GM19397 (cell line): ENCODE measurements around the gene DCTN5.
"Not testable (repeated sequence)": the region's sequence is repeated elsewhere in the genome, so short reads cannot be mapped to it uniquely, and the experiment has no call there.

Experiments used
- ATAC-seq: cut with Tn5 transposase; IDR thresholded peaks from one replicate; pipeline ENCODE4 v1.9.1; 2021; ENCODE audit warnings: mild to moderate bottlenecking, moderate library complexity; ENCODE audit not compliant: unreplicated experiment

Gene DCTN5

DNA sequence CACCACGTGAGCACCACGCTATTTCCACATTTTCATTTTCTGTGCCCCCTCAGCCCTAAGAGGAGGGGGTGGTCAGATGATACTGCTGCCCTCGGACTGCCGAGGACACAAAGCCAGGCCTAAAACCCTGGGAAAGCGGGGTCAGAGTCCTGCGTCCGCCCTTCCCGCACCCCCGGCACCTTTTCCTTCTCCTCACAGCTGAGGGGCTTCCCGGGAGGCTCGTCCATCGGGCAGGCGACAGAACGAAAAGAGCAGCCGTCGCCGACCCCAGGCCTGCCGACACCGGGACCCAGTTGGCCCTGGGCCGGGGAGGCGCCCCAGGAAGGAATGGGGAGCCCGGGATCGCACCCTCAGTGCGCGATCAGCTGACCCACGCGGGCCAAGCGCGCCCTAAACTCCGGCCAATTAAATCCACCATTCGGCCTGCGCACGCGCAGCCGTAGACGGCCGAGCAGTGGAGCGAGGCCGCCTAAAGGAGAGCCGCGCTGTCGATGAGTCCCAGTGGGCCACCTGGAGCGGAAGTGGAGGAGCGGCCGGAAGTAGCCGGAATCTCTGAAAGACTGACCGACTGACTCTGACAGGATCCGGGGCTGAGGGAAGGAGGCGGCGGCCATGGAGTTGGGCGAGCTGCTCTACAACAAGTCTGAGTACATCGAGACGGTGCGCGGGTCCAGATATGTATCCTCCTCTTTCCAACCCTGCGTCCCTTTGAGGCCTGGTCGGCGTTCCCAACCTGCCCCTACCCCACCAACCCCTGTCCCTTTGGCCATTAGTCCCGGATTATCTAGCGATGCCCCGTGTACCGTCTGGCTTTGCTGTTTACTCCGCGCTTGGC is at the start of gene DCTN5, which contains the start of gene PALB2:
TSS of gene DCTN5 (plus strand) at position 536 of the 835 bp plus-strand sequence. CDS start at position 613, 77 bp downstream.
TSS of gene PALB2 (minus strand) at position 380 of the 835 bp plus-strand sequence. CDS start at position 227, 153 bp downstream.
- peak; percentile 98 for ATAC-seq

DNA sequence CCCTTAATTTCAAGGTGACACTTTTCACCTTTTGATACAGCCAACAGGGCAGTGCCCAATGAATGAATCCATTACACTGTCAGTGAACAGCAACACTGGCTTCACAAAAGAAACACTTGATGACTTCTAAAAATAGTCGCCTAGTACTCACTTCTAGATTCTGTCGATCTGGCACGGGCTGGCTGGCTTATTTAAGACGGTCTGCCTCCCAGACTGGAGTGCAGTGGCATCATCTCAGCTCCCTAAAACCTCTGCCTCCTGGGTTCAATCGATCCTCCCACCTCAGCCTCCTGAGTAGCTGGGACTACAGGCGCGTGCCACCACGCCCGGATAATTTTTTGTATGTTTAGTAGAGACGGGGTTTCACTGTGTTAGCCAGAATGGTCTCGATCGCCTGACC is 47.1 kb upstream of the DCTN5 start:
- no peak for ATAC-seq

DNA sequence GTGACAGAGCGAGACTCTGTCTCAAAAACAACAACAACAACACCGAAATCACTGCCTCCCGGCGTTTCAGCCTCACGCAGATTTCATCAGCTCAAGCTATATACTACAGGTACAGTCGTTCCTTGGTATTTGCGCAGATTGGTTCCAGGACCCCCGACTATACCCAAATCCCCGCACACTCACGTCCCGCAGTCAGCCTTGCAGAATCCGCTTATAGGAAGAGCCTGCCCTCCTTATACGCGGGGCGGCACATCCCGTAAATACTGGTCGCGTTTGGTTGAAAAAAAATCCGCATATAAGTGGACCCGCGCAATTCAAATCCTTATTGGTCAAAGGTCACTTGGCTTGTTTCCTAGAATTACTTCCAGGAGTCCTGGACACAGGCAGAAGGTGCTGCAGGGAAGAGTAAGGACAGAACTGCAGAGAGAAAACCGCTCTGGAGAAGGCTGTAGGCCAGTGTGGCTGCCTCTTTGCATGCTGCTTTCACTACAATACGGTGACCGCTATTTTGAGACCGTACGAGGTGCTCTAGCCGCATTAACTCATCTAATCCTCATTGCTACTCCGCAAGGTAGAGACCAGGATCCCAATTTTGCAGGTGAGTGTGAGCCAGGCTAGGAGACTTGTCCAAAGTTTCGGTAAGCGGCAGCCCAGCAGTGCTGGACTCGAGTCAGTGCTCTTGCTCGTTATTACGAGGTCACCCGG is 45.9 kb upstream of the DCTN5 start:
- ATAC-seq: peak; percentile 4

DNA sequence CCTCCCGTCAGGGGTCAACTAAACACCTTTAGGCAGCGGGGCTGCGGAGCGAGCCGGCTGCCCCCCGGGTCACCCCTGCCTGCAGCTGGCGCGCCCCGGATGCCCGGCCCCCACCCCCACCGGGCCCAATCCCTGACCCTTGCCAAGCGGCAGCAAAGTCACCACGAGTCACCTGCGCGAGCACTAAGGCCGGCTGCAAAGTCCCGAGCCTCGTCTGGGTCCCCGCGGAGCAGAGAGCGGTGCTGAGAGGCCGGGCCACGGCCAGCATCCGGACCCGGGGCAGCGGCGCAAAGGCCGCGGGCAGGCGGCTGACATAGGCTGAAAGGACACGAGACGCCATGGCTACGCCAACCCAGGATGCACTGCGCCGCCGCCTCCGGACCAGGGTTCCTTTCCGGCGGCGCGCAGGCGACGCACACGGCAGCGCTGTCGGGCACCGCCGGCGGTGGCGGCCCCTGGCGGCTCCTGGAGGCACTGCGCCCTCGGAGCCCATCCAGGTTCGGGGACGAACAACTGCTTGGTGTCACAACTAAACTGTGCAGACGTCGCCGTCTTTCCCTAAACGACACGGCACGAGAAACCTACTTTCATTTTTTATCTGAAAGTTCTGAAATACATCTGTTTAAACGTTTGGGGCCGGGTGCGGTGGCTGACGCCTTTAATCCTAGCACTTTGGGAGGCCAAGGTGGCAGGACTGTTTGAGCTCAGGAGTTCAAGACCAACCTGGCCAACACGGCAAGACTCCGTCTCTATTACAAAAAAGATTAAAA is 45.1 kb upstream of the DCTN5 start, which contains the start of gene NDUFAB1:
TSS of gene NDUFAB1 (minus strand) at position 366 of the 770 bp plus-strand sequence. CDS start at position 340, 26 bp downstream.
- peak; percentile 93 for ATAC-seq

DNA sequence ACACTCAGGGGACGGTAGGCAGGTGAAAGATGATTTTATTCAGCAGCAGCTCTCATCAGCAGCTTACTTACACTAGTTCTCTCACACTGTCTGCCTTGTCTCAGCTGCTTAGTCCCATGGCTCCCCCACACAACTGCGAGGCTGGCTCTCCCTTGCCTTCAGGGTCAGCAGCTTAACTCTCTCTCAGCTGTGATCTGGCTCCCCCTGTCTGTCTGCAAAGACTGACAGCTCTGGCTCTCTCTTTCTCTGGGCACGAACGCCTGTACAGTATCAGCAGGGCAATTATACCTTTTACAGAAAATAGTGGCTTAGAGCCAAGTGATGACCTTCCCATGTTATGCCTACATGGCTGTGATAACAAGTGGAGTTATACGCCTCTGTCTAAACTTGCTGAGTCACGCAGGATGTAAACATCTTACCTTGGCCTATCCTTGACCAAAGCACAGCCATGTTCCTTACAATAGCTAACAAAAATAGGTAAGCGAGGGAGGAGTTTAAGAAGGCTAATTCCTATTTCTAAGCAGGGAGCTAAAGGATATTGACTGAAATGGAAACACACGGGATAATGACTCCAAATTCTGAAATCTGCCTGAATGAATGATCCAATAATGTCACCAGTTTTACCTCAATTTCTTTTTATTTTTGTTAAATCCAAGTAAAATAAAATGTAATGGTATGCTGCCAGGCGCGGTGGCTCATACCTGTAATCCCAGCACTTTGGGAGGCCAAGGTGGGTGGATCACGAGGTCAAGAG is 44.1 kb upstream of the DCTN5 start:
- ATAC-seq: no peak

DNA sequence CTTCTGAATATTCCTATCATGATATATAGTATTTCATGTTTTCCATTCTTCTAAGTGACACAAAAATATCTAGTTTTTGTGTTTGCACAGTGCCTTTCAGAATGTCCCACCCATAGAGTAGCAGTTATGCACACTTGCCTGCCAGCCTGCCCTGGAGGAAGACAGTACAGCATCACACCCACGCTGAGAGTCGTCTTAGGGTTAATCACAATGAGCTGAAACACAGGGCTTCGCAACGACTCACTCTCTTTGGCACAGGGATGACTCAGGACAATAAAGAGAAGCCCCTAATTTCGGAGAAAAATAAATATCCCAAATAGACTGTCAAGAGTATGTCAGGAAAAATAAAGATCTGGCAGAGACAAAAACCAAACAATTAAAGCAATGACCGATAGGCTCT is 33.5 kb upstream of the DCTN5 start:
- no peak for ATAC-seq

DNA sequence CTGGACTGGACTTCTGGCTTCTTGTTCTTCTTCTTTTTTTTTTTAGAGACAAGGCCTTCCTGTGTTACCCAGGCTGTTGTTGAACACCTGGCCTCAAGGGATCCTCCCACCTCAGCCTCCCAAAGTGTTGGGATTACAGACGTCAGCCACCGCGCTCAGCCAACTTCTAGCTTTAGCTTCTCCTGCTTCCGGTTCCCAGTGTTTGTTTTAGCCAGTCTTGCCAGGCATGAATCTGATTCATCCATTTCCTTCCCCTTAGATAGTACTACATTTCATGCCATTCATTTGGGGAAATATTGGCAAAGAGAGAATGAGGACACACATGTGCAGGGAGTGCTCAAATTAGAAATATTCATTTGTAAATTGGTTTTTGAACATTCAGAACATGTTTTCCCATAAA is 33.1 kb upstream of the DCTN5 start:
- ATAC-seq: no peak

DNA sequence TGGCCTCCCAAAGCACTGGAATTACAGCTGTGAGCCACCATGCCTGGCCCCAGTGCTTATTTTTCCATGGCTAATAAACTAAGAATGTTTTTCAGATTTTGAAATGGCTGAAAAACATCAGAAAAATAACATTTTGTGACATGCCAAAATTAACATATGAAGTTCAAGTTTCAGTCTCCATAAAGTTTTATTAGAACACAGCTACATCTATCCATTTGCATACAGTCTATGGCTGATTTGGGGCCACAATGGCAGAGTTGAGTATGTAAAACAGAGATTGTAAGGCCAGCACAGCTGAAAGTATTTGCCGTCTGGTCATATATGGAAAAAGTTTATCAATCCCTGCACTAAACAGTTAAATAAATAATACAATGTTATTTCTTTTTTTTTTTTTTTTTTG is 31.3 kb upstream of the DCTN5 start:
- ATAC-seq: no peak

DNA sequence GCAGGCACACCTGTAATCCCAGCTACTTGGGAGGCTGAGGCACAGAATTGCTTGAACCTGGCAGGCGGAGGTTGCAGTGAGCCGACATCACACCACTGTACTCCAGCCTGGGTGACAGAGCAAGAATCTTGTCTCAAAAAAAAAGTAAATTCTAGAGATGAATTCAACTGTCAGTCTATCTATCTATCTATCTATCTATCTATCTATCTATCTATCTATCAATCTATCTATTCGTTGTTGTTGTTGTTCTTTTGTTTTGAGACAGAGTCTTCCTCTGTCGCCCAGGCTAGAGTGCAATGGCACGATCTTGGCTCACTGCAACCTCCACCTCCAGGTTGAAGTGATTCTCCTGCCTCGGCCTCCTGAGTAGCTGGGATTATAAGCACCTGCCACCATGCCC is 30.4 kb upstream of the DCTN5 start:
- ATAC-seq: not testable (repeated sequence)

DNA sequence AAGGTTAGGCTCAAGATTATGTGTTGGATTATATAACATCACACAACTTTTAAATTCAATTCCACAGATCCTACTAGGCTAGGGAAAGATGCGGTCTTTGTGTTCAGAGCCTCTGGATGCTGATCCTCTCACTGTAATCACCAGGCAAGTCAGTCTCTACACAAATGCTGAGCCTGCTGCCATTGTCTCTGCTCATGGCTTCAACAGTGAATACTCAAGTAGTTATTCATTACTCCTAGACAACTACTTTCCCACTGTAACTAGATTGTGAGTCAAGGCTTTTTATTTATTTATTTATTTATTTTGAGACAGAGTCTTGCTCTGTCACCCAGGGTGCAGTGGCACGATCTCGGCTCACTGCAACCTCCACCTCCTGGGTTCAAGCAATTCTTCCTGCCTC is 29.3 kb upstream of the DCTN5 start:
- no peak for ATAC-seq

DNA sequence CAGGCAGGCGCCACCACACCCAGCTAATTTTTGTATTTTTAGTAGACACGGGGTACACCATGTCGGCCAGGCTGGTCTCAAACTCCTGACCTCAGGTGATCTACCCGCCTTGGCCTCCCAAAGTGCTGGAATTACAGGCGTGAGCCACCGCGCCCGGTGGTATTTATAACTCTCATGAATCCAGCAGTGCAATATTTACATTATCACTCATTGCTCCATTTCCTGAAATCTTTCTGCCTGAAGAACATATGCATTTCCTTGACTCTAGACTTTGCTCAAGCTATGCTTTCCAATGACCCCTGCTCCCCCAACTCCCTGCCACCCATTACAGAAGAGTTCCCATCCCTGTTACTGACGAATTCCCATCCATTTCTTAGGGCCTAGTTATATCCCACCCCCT is 25.5 kb upstream of the DCTN5 start:
- no peak for ATAC-seq

DNA sequence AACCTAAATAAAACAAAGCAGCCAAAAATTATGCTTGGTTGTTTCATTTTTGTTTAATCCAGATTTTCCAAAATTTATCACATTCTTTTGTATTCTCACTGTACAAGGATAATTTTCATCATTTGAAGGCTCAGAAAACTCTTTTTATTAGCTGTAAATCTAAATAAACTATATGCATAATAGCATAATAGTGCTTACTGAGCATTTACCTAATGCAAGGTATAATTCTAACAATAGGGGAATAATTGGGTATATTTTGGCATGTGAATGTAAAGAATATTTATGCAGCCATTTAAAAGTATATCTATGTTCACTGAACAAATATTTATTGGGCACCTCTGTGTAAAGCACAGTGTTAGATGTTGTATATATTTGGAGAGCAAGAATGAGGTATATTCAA is 17.2 kb upstream of the DCTN5 start:
- no peak for ATAC-seq

DNA sequence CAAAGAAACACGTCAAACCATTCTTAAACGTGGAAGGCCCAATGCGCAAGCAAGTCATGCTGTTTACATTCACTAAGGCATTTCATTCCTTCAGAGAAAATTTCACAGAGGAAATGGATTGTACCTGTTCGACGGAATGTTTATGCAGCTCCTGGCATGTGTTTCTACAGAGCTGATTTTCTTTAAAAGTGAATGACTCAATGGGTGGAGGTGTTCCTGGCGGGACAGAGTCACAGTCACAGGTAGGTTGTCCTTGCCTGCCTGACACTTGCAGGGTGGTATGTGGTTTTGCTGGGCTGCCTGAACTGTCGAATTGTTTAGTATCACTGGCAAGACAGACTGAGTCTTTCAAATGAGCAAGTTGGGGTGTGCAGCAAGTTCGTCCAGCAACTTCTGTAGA is 11.8 kb upstream of the DCTN5 start:
- ATAC-seq: no peak

DNA sequence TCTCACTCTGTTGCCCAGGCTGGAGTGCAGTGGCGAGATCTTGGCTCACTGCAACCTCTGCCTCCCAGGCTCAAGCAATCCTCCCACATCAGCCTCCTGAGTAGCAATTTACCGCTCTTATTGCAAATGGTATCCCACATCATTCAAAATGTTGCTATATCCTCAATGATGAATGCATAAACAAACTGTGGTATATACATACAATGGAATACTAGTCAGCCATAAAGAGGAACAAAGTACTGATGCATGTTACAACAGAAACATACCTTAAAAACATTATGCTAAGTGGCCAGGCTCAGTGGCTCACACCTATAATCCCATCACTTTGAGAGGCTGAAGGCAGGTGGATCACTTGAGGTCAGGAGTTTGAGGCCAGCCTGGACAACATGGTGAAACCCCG is 9.4 kb upstream of the DCTN5 start:
- not testable (repeated sequence) for ATAC-seq

DNA sequence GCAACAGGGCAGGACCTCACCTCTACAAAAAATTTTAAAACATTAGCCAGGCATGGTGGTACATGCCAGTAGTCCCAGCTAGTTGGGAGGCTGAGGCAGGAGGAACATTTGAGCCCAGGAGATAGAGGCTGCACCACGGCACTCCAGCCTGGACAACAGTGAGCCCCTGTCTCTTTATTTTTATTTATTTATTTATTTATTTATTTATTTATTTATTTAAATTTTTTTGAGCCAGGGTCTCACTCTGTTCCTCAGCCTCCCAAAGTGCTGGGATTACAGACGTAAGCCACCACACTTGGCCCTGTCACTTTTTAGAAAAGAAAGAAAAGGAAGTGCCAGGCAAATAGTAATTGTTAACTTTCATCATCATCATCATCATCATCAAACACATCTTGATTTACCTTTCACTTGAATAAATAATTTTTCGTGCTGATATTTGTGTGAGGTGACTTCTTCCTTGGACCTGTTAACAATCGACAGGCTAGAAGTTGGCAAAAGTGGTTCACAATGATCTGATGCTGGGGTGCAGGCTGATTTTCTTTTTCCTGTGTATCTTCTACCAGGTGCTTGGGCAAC is 6.7 kb upstream of the DCTN5 start:
- ATAC-seq: no peak

DNA sequence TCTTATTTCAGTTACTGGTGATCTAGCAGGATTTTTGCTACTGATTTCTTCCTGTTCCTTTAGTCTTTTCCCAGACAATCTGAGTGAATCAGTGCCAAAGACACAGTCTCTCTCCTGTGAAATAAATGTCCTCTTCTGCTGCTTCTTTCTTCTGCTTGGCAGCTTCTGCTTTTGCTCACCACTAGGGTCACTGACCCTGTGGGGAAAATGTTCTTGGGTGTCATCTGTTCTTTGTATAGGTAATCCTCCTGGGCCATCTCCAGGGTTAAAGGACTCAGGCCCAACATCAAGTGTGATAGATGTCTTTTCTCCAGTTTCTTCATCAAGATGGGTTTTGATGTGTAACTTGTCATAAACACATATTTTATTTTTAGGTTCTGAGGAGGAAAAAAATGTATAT is 5.3 kb upstream of the DCTN5 start:
- no peak for ATAC-seq

DNA sequence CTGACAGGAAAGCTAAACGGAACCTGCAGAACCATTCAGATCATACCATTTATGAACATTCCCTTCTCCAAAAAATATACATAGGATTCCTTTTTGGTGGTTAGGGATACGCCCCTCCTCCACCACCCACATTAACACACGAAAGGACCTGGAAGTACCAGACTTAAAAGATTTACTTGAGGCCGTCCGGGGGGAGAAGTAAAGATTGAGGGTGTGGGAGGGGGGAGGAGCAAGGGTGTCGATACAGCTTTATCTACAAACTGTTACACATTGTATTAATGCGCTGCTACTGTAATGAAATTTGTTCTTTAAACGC is 693 bp upstream of the DCTN5 start:
- ATAC-seq: no peak

DNA sequence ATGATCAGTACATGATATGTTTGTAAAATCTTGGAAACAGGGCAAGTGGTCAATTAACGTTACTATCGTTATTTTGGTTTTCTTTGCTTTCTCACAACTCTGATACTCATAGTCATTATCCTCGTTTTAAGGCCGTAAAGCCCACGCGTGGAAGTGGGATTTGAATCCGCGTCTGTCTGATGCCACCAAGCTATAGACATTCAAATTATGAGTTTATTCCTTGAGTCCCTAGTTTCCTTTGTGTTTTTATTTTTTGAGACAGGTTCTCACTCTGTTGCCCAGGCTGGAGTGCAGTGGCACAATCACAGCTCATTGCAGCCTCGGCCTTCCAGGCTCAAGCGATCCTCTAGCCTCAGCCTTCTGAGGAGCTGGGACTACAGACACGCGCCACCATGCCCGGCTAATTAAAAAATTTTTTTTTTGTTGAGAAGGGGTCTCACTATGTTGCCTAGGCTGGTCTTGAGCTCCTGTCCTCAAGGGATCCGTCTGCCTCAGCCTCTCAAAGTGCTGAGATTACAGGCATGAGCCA is 1.0 kb downstream of the DCTN5 start:
- ATAC-seq: no peak

DNA sequence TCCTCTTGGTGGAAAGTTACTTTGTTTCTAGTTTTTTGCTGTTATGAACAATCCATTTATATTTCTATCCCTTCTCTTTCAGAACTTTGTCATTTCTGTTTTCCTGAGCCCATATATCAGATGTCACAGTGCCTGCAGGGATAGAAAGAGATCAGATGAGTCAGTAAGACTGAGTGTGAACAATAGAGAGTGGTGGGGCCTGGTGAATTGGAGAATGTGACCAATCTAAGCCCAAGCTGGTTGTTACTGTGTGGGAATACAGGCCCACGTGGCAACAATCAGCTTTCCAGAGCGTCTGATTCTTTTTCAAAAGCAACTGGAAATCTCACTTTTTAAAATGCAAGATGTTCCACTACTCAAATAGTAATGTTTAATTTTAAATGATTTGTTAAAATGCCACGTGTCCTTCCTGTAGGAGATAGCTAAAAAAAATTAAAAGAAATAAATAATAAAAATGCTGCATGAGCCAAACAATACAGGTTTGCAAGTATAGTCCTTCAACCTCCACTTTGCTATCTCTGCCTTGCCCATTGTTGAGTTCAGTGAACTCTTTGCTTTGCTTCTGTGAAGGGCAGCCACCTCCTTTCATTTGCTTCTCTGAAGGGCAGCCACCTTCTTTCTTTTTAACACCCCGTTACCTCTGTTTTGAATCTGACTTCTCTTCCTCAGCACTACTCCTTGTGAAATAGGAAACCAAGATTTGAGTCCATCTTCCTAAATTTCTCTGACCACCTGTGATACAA is 9.6 kb downstream of the DCTN5 start:
- ATAC-seq: no peak
